Ishikawa (cell line): ENCODE measurements around the gene RPL10A.

Experiments used
- EGR1 ChIP-seq: IDR thresholded peaks from 2 replicates; pipeline ENCODE4 v1.6.1; 2012
- EP300 ChIP-seq: IDR thresholded peaks from 2 replicates; pipeline ENCODE4 v1.6.1; 2012; ENCODE audit warnings: borderline replicate concordance
- FOXM1 ChIP-seq: IDR thresholded peaks from 2 replicates; pipeline ENCODE4 v1.6.1; 2012; ENCODE audit warnings: low read depth, borderline replicate concordance
- TAF1 ChIP-seq: IDR thresholded peaks from 2 replicates; pipeline ENCODE4 v1.6.1; 2012; ENCODE audit warnings: low read depth, mild to moderate bottlenecking
- YY1 ChIP-seq: IDR thresholded peaks from 2 replicates; pipeline ENCODE4 v1.6.1; 2012; ENCODE audit warnings: low read depth
- TF ChIP-seq, protein P1 (sequence below): IDR thresholded peaks from 2 replicates; pipeline ENCODE4 v1.6.1; 2012

DNA sequence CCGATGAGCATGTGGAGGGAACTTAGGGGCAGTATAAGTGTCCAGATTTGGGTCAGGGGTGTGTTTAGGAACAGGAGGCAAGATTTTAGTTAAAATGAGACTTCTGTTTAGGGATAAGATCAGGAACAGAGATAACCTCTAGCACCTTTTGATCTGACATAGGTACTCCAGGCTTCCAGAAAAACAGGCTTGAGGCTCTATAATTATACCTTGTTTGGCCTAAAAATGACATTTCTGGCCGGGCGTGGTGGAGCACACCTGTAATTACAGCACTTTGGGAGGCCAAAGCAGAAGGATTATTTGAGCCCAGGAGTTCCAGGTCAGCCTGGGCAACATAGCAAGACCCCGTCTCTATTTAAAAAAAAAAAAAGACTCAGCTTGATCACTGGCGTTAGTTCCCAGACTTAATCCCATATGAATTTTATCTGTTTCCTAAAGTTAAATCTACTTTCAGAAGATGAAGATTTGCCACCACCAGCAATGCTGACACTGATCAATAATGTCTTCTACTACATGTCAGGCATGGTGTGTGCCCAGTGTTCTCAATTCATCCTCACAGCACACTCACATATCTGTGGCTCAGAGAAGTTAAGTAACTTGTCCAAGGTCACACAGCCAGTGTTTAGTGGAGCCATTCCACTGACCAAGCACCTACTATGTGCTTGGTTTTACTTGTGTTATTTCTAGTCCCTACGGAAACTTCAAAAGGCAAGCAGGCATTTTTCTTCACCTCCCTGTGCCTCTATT is 50.5 kb downstream of the RPL10A start:
- TF ChIP-seq FOXM1 (no peak), YY1 (no peak), EP300 (no peak), EGR1 (no peak), TAF1 (no peak)
- TF ChIP-seq, protein P1, sequence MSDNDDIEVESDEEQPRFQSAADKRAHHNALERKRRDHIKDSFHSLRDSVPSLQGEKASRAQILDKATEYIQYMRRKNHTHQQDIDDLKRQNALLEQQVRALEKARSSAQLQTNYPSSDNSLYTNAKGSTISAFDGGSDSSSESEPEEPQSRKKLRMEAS: no peak
